ENCODE results near the gene LARGE1. TPM values are rescaled to one million over a fixed set of nuclear protein-coding genes. Genes with fewer than 3 reads are reported as not detected.

Gene LARGE1
- total RNA-seq, 1 experiment from 2014 or later = 1.5 TPM

GRCh38 chr22:33529424-33530113 lies 390.7 kb downstream of the LARGE1 start (continued):
- TF ChIP-seq EZH2phosphoT487 (IDR thresholded peaks at IDR 0.05; ENCODE audit: borderline replicate concordance) = no peak
- no peak for TF ChIP-seq POLR2A (IDR thresholded peaks at IDR 0.05; ENCODE audit: borderline replicate concordance, extremely low read depth, insufficient read depth, insufficient read length)
- TF ChIP-seq JUND (IDR thresholded peaks at IDR 0.05) = no peak
- no peak for TF ChIP-seq ZNF274 (IDR thresholded peaks at IDR 0.05; ENCODE audit: low read depth, low read length)
- no peak for TF ChIP-seq CEBPB (IDR thresholded peaks at IDR 0.05; ENCODE audit: low read depth)
- TF ChIP-seq FOSL1 (IDR thresholded peaks at IDR 0.05; ENCODE audit: low read depth) = no peak
- TF ChIP-seq ELF1 (IDR thresholded peaks at IDR 0.05; ENCODE audit: borderline replicate concordance, low read depth) = no peak
- no peak for TF ChIP-seq TCF7L2 (IDR thresholded peaks at IDR 0.05; ENCODE audit: borderline replicate concordance, extremely low read depth, insufficient read depth, insufficient read length)

DNA sequence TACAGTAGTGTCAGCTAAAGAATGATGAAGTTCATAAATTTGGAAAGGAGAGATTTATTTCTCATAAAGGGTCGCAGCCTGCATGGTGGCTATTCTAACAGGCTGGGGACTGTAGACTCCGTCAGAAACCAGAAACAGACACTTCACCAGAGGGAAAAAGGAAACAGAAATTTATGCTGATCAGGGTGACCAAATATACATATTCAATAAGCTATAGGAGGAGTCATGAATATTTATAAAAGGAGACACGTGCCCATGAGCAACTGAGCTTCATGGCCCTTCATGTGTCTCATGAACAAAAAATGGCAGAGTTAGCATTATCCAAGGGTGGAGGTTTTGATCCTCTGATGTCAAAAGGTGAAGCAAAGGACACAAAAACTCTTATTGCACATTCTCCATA lies 392.1 kb downstream of the LARGE1 start:
- H3K4me1 ChIP-seq (ENCODE audit: control insufficient read depth in 1 of 2, insufficient read depth in 2 of 2, low read length in 2 of 2) = no peaks in the 10 kb centered on the region
- no peak for ATAC-seq
- H3K9me3 ChIP-seq (ENCODE audit: control insufficient read depth in 1 of 2, insufficient read depth in 1 of 2, low read depth in 1 of 2, low read length in 2 of 2) = peaks cover 7 to 42% of the 10 kb centered on the region in 2 experiments; a peak in 2 of 4 replicates
- ChIA-PET POLR2A (no interaction called here), CTCF (no interaction called here), RAD21 (ENCODE audit: low non-redundant PET in 1 of 2, low total read pairs in 2 of 2, uncharacterized antibody in 2 of 2, unreplicated experiment in 2 of 2) (no interaction called here)
- no peak overlapping the region for H3K4me2 ChIP-seq (ENCODE audit: low read length)
- H4K20me1 ChIP-seq (ENCODE audit: insufficient read depth) = no peaks in the 10 kb centered on the region
- no peak for DNase-seq (ENCODE audit: low read depth, low spot score)
- H3K4me3 ChIP-seq (replicated peaks in 1 of 2; ENCODE audit: low read depth in 1 of 2, low read length in 2 of 2) = no peak overlapping the region
- H3K27me3 ChIP-seq (ENCODE audit: insufficient read depth, low read length) = no peaks in the 10 kb centered on the region
- intact Hi-C loops (cut with micrococcal nuclease) = no loop called here
- no peaks in the 10 kb centered on the region for H3K9me2 ChIP-seq (ENCODE audit: insufficient read depth)
- BruUV-seq (replicated peaks) = no TSS peak
- H3K27ac ChIP-seq (ENCODE audit: low read depth, low read length) = no peak overlapping the region
- H3K36me3 ChIP-seq (ENCODE audit: control insufficient read depth in 1 of 2, insufficient read depth in 2 of 2, low read length in 2 of 2) = no peaks in the 10 kb centered on the region
- no peak for TF ChIP-seq EGR1 (IDR thresholded peaks at IDR 0.05; ENCODE audit: low read depth)
- no peak for TF ChIP-seq SIN3A (IDR thresholded peaks at IDR 0.05; ENCODE audit: low read depth)
- no peak for TF ChIP-seq REST (IDR thresholded peaks at IDR 0.05; ENCODE audit: low read depth)
- no peak for TF ChIP-seq CBX3 (IDR thresholded peaks at IDR 0.05; ENCODE audit: low read depth)
- no peak for TF ChIP-seq MAX (IDR thresholded peaks at IDR 0.05)
- no peak for TF ChIP-seq ZFX (IDR thresholded peaks at IDR 0.05)
- no peak for TF ChIP-seq ATF3 (IDR thresholded peaks at IDR 0.05)
- no peak for TF ChIP-seq RAD21 (IDR thresholded peaks at IDR 0.05; ENCODE audit: low read depth)
- TF ChIP-seq ZBTB33 (IDR thresholded peaks at IDR 0.05; ENCODE audit: extremely low read depth, insufficient replicate concordance, low read length) = no peak
- no peak for TF ChIP-seq ELF1 (IDR thresholded peaks at IDR 0.05; ENCODE audit: borderline replicate concordance, low read depth)
- TF ChIP-seq SRF (IDR thresholded peaks at IDR 0.05; ENCODE audit: low read depth) = no peak
- TF ChIP-seq JUND (IDR thresholded peaks at IDR 0.05) = no peak
- TF ChIP-seq POLR2AphosphoS5 (IDR thresholded peaks at IDR 0.05; ENCODE audit: low read depth, low read length) = no peak
- no peak for TF ChIP-seq CEBPB (IDR thresholded peaks at IDR 0.05; ENCODE audit: low read depth)
- TF ChIP-seq EZH2phosphoT487 (IDR thresholded peaks at IDR 0.05; ENCODE audit: borderline replicate concordance) = no peak
- TF ChIP-seq POLR2A (IDR thresholded peaks at IDR 0.05; ENCODE audit: borderline replicate concordance, extremely low read depth, insufficient read depth, insufficient read length) = no peak
- TF ChIP-seq ZNF274 (IDR thresholded peaks at IDR 0.05; ENCODE audit: low read depth, low read length) = no peak
- H2AFZ ChIP-seq (ENCODE audit: low read depth, low read length, poor library complexity, severe bottlenecking) = no peak overlapping the region
- no peak overlapping the region for H3K9ac ChIP-seq (ENCODE audit: low read length)
- H3K79me2 ChIP-seq (ENCODE audit: insufficient read depth, low read length) = no peaks in the 10 kb centered on the region
